Measurements from ENCODE around the gene HSPA6.
"Not testable (repeated sequence)": the region's sequence is repeated elsewhere in the genome, so short reads cannot be mapped to it uniquely, and the experiment has no call there.

- TF ChIP-seq BACH2 (CRISPR knock-in tag; IDR thresholded peaks at IDR 0.05; ENCODE audit: borderline replicate concordance); ZFP3 (CRISPR knock-in tag; IDR thresholded peaks at IDR 0.05); OSR1 (CRISPR knock-in tag; IDR thresholded peaks at IDR 0.05); RARB (CRISPR knock-in tag; IDR thresholded peaks at IDR 0.05): not testable (repeated sequence)
Measured at GRCh38 chr1:161530671-161531641, 6.6 kb downstream of the HSPA6 start.

Data from SK-N-SH treated with all-trans-retinoic acid at 6 μM for 48 hours (cell line).